Measurements from ENCODE around the gene AGAP5. TPM values are rescaled to one million over a fixed set of nuclear protein-coding genes. Genes with fewer than 3 reads are reported as not detected.
"Not testable (repeated sequence)": the region's sequence is repeated elsewhere in the genome, so short reads cannot be mapped to it uniquely, and the experiment has no call there.

Gene AGAP5
- total and polyA plus RNA-seq, 2 of the 8 experiments (the other 6 are each of a cell fraction or from before 2014, with no cell fraction given): 5.4 to 6.0 TPM

- H4K91ac ChIP-seq (replicated peaks; ENCODE audit: insufficient read length, low read length); CTCF ChIA-PET (ENCODE audit: partially characterized antibody); FAIRE-seq; H3K9me3 ChIP-seq (ENCODE audit: insufficient read depth in 2 of 2, low read depth in 1 of 2, low read length in 1 of 2); H3K14ac ChIP-seq (ENCODE audit: insufficient read length); H3K4me3 ChIP-seq (ENCODE audit: extremely low read depth in 1 of 4, insufficient read depth in 2 of 4, low read depth in 3 of 4, low read length in 4 of 4); H3K4me1 ChIP-seq (replicated peaks in 1 of 4; ENCODE audit: control insufficient read depth in 3 of 4, insufficient read depth in 4 of 4, low read length in 3 of 4); H4K20me1 ChIP-seq (replicated peaks in 1 of 2; ENCODE audit: control insufficient read depth in 1 of 2, insufficient read depth in 2 of 2, low read length in 2 of 2); H3K56ac ChIP-seq (replicated peaks; ENCODE audit: insufficient read length, low read depth, low read length); H3K4me2 ChIP-seq (ENCODE audit: insufficient read depth in 1 of 2, low read depth in 2 of 2, low read length in 2 of 2); H3K23ac ChIP-seq (ENCODE audit: insufficient read length); H2AK5ac ChIP-seq (ENCODE audit: low read depth, low read length); H2BK12ac ChIP-seq (ENCODE audit: low read depth, low read length); H3K79me2 ChIP-seq (ENCODE audit: control insufficient read depth in 1 of 2, insufficient read depth in 2 of 2, low read length in 2 of 2); H2BK15ac ChIP-seq (ENCODE audit: low read length); H3K79me1 ChIP-seq (ENCODE audit: low read depth, low read length); H3K4ac ChIP-seq (replicated peaks; ENCODE audit: insufficient read length, low read depth, low read length); POLR2A ChIA-PET (ENCODE audit: partially characterized antibody); H3K27ac ChIP-seq (ENCODE audit: low read depth, low read length); H3K27me3 ChIP-seq (replicated peaks in 1 of 4; ENCODE audit: control insufficient read depth in 3 of 4, extremely low read depth in 1 of 4, insufficient read depth in 3 of 4, low read length in 3 of 4); H4K8ac ChIP-seq (ENCODE audit: extremely low read depth, insufficient read depth, low read length); H4K5ac ChIP-seq (ENCODE audit: insufficient read length, low read depth, low read length); DNase-seq (ENCODE audit: low read depth in 1 of 2, low spot score in 2 of 2); H2BK20ac ChIP-seq (ENCODE audit: low read length); H3K36me3 ChIP-seq (ENCODE audit: control insufficient read depth in 2 of 4, insufficient read depth in 4 of 4, low read length in 3 of 4); H2BK5ac ChIP-seq (ENCODE audit: low read depth, low read length); H2AFZ ChIP-seq (ENCODE audit: low read length); H3K18ac ChIP-seq (ENCODE audit: extremely low read depth, low read length); H2BK120ac ChIP-seq (replicated peaks; ENCODE audit: low read depth, low read length); H3K23me2 ChIP-seq (ENCODE audit: low read depth, low read length): not testable (repeated sequence)
- H3K9ac ChIP-seq (replicated peaks in 1 of 4; ENCODE audit: extremely low read depth in 1 of 4, low read depth in 3 of 4, low read length in 3 of 4): peak overlapping the region in 1 of 4 experiments; percentile 8; a peak in 1 of 7 replicates
- WGBS, 2 experiments (ENCODE audit: extremely low coverage in 1 of 2, insufficient coverage in 1 of 2, insufficient read length in 1 of 2, insufficient replicate concordance in 2 of 2, low coverage in 1 of 2, low lambda C conversion rate in 2 of 2, missing lambda C conversion rate in 1 of 2): 90% methylated on average over 1 of the region's 1 CpG; no CpG with 5 or more reads in 1 of the 2 experiments
Observed at GRCh38 chr10:73687641-73688040, 10.3 kb downstream of the AGAP5 start.

GRCh38 chr10:73674546-73674945 lies 23.4 kb downstream of the AGAP5 start:
- H3K14ac ChIP-seq (ENCODE audit: insufficient read length); H4K8ac ChIP-seq (ENCODE audit: extremely low read depth, insufficient read depth, low read length); H2AFZ ChIP-seq (ENCODE audit: low read length); H3K27me3 ChIP-seq (replicated peaks in 1 of 4; ENCODE audit: control insufficient read depth in 3 of 4, extremely low read depth in 1 of 4, insufficient read depth in 3 of 4, low read length in 3 of 4); H3K79me2 ChIP-seq (ENCODE audit: control insufficient read depth in 1 of 2, insufficient read depth in 2 of 2, low read length in 2 of 2); H2BK15ac ChIP-seq (ENCODE audit: low read length); H4K91ac ChIP-seq (replicated peaks; ENCODE audit: insufficient read length, low read length); H2BK120ac ChIP-seq (replicated peaks; ENCODE audit: low read depth, low read length); H3K23me2 ChIP-seq (ENCODE audit: low read depth, low read length); H3K18ac ChIP-seq (ENCODE audit: extremely low read depth, low read length); H2BK5ac ChIP-seq (ENCODE audit: low read depth, low read length); CTCF ChIA-PET (ENCODE audit: partially characterized antibody); POLR2A ChIA-PET (ENCODE audit: partially characterized antibody); H3K4me1 ChIP-seq (replicated peaks in 1 of 4; ENCODE audit: control insufficient read depth in 3 of 4, insufficient read depth in 4 of 4, low read length in 3 of 4); H3K4me2 ChIP-seq (ENCODE audit: insufficient read depth in 1 of 2, low read depth in 2 of 2, low read length in 2 of 2); H3K4ac ChIP-seq (replicated peaks; ENCODE audit: insufficient read length, low read depth, low read length); H3K9ac ChIP-seq (replicated peaks in 1 of 4; ENCODE audit: extremely low read depth in 1 of 4, low read depth in 3 of 4, low read length in 3 of 4); H3K23ac ChIP-seq (ENCODE audit: insufficient read length); H4K20me1 ChIP-seq (replicated peaks in 1 of 2; ENCODE audit: control insufficient read depth in 1 of 2, insufficient read depth in 2 of 2, low read length in 2 of 2); H2BK12ac ChIP-seq (ENCODE audit: low read depth, low read length); H2BK20ac ChIP-seq (ENCODE audit: low read length); FAIRE-seq; H3K27ac ChIP-seq (ENCODE audit: low read depth, low read length); H4K5ac ChIP-seq (ENCODE audit: insufficient read length, low read depth, low read length); H3K4me3 ChIP-seq (ENCODE audit: extremely low read depth in 1 of 4, insufficient read depth in 2 of 4, low read depth in 3 of 4, low read length in 4 of 4); H3K36me3 ChIP-seq (ENCODE audit: control insufficient read depth in 2 of 4, insufficient read depth in 4 of 4, low read length in 3 of 4); H3K56ac ChIP-seq (replicated peaks; ENCODE audit: insufficient read length, low read depth, low read length); DNase-seq (ENCODE audit: low read depth in 1 of 2, low spot score in 2 of 2); H2AK5ac ChIP-seq (ENCODE audit: low read depth, low read length); H3K79me1 ChIP-seq (ENCODE audit: low read depth, low read length); H3K9me3 ChIP-seq (ENCODE audit: insufficient read depth in 2 of 2, low read depth in 1 of 2, low read length in 1 of 2): not testable (repeated sequence)
- no CpG with 5 or more reads among the region's 20 CpGs for WGBS, 2 experiments (ENCODE audit: extremely low coverage in 1 of 2, insufficient coverage in 1 of 2, insufficient read length in 1 of 2, insufficient replicate concordance in 2 of 2, low coverage in 1 of 2, low lambda C conversion rate in 2 of 2, missing lambda C conversion rate in 1 of 2)
